ENCODE results near the gene DPP10.

The DPP10 gene

GRCh38 chr2:114684403-114684802, 242.0 kb downstream of the DPP10 start:
- no peak for TF ChIP-seq CTCF (IDR thresholded peaks at IDR 0.05; ENCODE audit: borderline replicate concordance, control extremely low read depth, extremely low read depth, insufficient read depth, missing control alignments)
- DNase-seq (ENCODE audit: low spot score): no peak
- in situ Hi-C loops (cut with MboI; ENCODE audit: low sequenced_read_pairs, unreplicated experiment): no loop called here

- no peak for TF ChIP-seq CTCF (IDR thresholded peaks at IDR 0.05; ENCODE audit: borderline replicate concordance, control extremely low read depth, extremely low read depth, insufficient read depth, missing control alignments)
- no peak for DNase-seq (ENCODE audit: low spot score)
- in situ Hi-C loops (cut with MboI; ENCODE audit: low sequenced_read_pairs, unreplicated experiment): no loop called here
Measured at GRCh38 chr2:114685102-114685501, 242.7 kb downstream of the DPP10 start.

GRCh38 chr2:114688241-114688640, 245.8 kb downstream of the DPP10 start:
- in situ Hi-C loops (cut with MboI; ENCODE audit: low sequenced_read_pairs, unreplicated experiment): no loop called here
- TF ChIP-seq CTCF (IDR thresholded peaks at IDR 0.05; ENCODE audit: borderline replicate concordance, control extremely low read depth, extremely low read depth, insufficient read depth, missing control alignments): no peak
- DNase-seq (ENCODE audit: low spot score): no peak

GRCh38 chr2:114698520-114698919, 256.1 kb downstream of the DPP10 start:
- no peak for DNase-seq (ENCODE audit: low spot score)
- no peak for TF ChIP-seq CTCF (IDR thresholded peaks at IDR 0.05; ENCODE audit: borderline replicate concordance, control extremely low read depth, extremely low read depth, insufficient read depth, missing control alignments)
- in situ Hi-C loops (cut with MboI; ENCODE audit: low sequenced_read_pairs, unreplicated experiment): no loop called here

GRCh38 chr2:114699423-114699944, 257.0 kb downstream of the DPP10 start:
- no peak for TF ChIP-seq CTCF (IDR thresholded peaks at IDR 0.05; ENCODE audit: borderline replicate concordance, control extremely low read depth, extremely low read depth, insufficient read depth, missing control alignments)
- no peak for DNase-seq (ENCODE audit: low spot score)
- in situ Hi-C loops (cut with MboI; ENCODE audit: low sequenced_read_pairs, unreplicated experiment): no loop called here

GRCh38 chr2:114700440-114700839, 258.0 kb downstream of the DPP10 start:
- no peak for DNase-seq (ENCODE audit: low spot score)
- TF ChIP-seq CTCF (IDR thresholded peaks at IDR 0.05; ENCODE audit: borderline replicate concordance, control extremely low read depth, extremely low read depth, insufficient read depth, missing control alignments): no peak
- in situ Hi-C loops (cut with MboI; ENCODE audit: low sequenced_read_pairs, unreplicated experiment): no loop called here
